Stimulated activated CD4-positive, alpha-beta T cell treated with anti-CD3 and anti-CD28 coated beads, Interleukin-12 subunit alpha, Interleukin-12 subunit beta, amount 100 ng/mL, for 48 hours (primary cell): ENCODE results near the gene GPC6.
"Not testable (repeated sequence)": the region's sequence is repeated elsewhere in the genome, so short reads cannot be mapped to it uniquely, and the experiment has no call there.

Experiments used
- DNase-seq, 3 donors: peaks; one replicate each; pipeline ENCODE4 v3.0.0-alpha.2; 2020; ENCODE audit warnings: low read depth in 2 of 3, low spot score in 1 of 3

The GPC6 gene

GRCh38 chr13:93422980-93423543, 196.5 kb downstream of the GPC6 start:
- no peak for DNase-seq

GRCh38 chr13:93425411-93425810, 198.8 kb downstream of the GPC6 start:
- no peak for DNase-seq

- no peak for DNase-seq
Measured at GRCh38 chr13:93430381-93430780, 203.8 kb downstream of the GPC6 start.

- no peak for DNase-seq
Measured at GRCh38 chr13:93435651-93436050, 209.0 kb downstream of the GPC6 start.

- no peak for DNase-seq
Measured at GRCh38 chr13:93437081-93437480, 210.5 kb downstream of the GPC6 start.

GRCh38 chr13:93446238-93446637, 219.6 kb downstream of the GPC6 start:
- DNase-seq: no peak

- DNase-seq: no peak
Measured at GRCh38 chr13:93450191-93450621, 223.6 kb downstream of the GPC6 start.

GRCh38 chr13:93450761-93451160, 224.2 kb downstream of the GPC6 start:
- no peak for DNase-seq

GRCh38 chr13:93454676-93455235, 228.1 kb downstream of the GPC6 start:
- DNase-seq: not testable (repeated sequence)

GRCh38 chr13:93455861-93456260, 229.3 kb downstream of the GPC6 start:
- DNase-seq: no peak

- no peak for DNase-seq
Measured at GRCh38 chr13:93460005-93460404, 233.4 kb downstream of the GPC6 start.

- DNase-seq: no peak
Measured at GRCh38 chr13:93462151-93462550, 235.5 kb downstream of the GPC6 start.

GRCh38 chr13:93466502-93467036, 240.0 kb downstream of the GPC6 start:
- no peak for DNase-seq

GRCh38 chr13:93467175-93467574, 240.6 kb downstream of the GPC6 start:
- no peak for DNase-seq

- DNase-seq: no peak
Measured at GRCh38 chr13:93468433-93468832, 241.8 kb downstream of the GPC6 start.

GRCh38 chr13:93472296-93472695, 245.7 kb downstream of the GPC6 start:
- DNase-seq: no peak

GRCh38 chr13:93472814-93473296, 246.2 kb downstream of the GPC6 start:
- no peak for DNase-seq

GRCh38 chr13:93473441-93474270, 247.0 kb downstream of the GPC6 start:
- DNase-seq: no peak

- no peak for DNase-seq
Measured at GRCh38 chr13:93476175-93476574, 249.6 kb downstream of the GPC6 start.

GRCh38 chr13:93477238-93477637, 250.6 kb downstream of the GPC6 start:
- DNase-seq: no peak

GRCh38 chr13:93480553-93481106, 254.0 kb downstream of the GPC6 start:
- DNase-seq: no peak

- DNase-seq: not testable (repeated sequence)
Measured at GRCh38 chr13:93496117-93496516, 269.5 kb downstream of the GPC6 start.
